GM18909 (cell line): ENCODE data around the gene IL23A.
"Not testable (repeated sequence)": the region's sequence is repeated elsewhere in the genome, so short reads cannot be mapped to it uniquely, and the experiment has no call there.

ENCODE experiments used
- ATAC-seq: cut with Tn5 transposase; IDR thresholded peaks from one replicate; pipeline ENCODE4 v1.9.1; 2021; ENCODE audit warnings: mild to moderate bottlenecking; ENCODE audit not compliant: unreplicated experiment, poor library complexity

IL23A gene, protein sequence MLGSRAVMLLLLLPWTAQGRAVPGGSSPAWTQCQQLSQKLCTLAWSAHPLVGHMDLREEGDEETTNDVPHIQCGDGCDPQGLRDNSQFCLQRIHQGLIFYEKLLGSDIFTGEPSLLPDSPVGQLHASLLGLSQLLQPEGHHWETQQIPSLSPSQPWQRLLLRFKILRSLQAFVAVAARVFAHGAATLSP

GRCh38 chr12:56338308-56339157 is at the start of gene IL23A:
TSS of gene IL23A (plus strand) at chr12:56338884. CDS start at chr12:56339045, 161 bp downstream.
- ATAC-seq: no peak

DNA sequence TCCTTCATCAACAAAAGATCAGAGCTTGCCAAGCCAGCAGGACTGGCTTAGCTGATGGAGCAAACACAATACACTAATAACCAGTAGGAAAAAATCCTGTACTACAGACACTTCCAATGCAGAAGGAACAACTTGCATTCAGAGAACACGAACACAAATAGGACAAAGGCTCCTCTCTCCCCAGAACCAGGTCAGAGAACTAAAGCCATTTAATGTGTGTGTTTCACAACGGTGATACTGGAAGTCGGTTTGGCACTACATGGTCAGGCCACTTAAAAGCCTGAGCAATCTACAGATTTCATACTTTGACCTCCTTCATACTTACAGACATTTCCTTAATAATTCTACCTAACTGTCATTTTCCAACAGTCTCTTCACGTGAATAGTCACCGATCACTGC is 44.9 kb upstream of the IL23A start:
- no peak for ATAC-seq

DNA sequence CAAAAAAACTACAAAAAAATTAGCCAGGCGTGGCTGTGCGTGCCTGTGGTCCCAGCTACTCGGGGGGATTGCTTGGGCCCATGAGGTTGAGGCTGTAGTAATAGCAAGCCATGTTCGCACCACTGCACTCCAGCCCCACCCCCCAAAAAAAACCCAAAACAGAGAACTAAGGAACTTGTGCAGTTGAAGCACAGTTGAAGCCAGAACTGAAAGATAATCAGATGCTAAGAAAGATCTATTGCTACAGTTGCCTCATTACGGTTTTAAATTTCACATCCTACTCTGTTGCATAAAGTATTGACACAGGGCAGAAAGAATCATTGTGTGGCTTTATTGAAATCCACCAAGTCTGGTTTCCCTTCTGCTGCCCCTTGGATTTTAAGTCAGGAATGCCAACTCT is 42.4 kb upstream of the IL23A start:
- no peak for ATAC-seq

DNA sequence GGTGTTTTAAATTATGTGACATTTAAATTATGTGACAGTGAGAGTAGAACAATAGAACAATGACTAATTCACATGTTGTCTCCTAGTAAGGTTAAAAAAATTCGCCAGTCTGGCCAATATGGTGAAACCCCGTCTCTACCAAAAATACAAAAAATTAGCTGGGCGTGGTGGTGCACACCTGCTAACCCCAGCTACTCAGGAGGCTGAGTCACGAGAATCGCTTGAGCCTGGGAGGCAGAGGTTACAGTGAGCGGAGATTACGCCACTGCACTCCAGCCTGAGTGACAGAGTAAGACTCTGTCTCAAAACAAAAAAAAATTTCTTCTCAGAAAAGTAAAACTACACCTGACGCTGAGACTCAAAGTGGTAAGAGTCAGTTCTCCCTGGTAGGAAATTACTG is 41.3 kb upstream of the IL23A start:
- no peak for ATAC-seq

- no peak for ATAC-seq
These were observed 39.9 kb upstream of the IL23A start for GRCh38 chr12:56298828-56299227.

DNA sequence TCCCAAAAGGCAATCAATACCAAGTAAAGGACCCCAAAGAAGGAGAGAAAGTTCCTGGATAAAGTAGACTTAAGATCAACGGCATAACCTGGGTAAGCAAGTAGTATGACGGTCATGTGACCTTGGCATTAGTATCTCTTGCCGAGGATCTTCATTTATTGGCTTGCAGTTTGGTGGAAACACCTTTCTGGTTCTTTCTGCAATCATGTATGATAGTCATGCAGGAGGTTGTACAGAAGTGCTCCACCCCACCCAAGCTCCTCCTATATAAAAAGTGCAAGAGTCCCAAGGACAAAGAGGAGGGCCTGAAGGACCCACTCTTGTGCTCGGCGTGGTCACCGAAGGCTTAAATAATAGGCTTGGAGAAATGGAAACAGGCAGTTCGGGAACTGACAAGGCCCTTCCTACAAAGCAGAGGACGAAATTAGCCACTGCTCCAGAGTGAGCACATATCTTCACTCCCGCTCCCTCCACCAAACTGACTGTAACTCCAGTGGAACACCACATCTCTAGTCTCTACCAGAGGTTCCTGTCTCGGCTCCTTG is 39.3 kb upstream of the IL23A start:
- ATAC-seq: no peak

DNA sequence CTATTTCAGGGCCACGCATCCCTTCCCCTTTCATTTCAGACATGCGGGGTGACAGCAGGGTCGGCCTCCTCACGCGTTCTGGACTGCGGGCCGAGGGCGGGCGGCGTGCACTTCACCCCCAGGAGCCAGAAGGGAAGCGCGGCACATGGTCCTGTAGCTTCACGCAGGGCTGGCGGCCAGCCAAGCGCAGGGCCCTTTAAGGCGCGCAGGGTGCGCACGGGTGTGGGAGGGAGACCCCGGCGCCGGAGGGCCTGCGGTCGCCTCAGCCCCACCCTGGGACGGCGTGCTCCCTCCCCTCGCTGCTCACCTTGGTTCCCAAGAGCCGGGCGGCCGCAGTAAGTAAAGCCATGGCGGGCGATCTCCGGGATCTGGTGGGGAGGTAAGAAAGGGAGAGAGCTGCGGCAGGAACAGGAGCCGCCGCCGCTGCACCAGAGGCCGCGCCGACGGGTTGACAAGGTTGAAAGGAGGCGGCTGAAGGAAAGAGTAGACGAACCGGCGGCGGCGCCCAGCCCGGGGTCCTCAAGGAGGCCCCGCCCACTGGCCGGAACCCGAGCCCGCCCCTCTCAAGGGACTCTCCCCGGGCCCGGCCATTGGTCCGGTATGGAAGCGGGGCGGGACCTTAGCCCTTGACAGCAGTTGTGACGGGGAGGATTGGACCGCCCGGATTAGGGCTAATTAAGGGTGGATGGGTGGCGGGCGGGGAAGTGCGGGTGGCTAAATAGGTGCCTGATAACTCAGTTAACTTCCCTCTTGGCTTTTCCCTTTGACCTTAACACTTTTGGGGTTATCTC is 38.6 kb upstream of the IL23A start, which contains the start of gene CS:
CS (minus strand) TSS at position 478 of the 791 bp plus-strand sequence; CDS start at position 349, 129 bp downstream.
- peak; percentile 89 for ATAC-seq

- ATAC-seq: no peak
These were observed 37.8 kb upstream of the IL23A start for GRCh38 chr12:56300644-56301464.

DNA sequence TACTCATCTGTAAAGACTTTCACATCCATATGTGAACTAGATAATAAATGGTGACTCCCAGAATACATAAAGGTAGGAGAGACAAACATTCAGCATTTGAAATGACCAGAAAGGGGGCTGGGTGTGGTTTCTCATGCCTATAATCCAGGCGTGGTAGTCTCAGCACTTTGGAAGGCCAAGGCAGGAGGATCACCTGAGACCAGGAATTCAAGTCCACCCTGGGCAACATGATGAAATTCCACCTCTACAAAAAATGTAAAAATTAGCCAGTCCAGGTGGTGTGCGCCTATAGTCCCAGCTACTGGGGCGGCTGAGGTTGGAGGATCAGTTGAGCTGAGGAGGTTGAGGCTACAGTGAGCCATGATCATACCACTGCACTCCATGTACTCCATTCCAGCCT is 34.4 kb upstream of the IL23A start:
- no peak for ATAC-seq

GRCh38 chr12:56304872-56305590 is 33.7 kb upstream of the IL23A start:
- ATAC-seq: no peak

- ATAC-seq: no peak
These were observed 31.3 kb upstream of the IL23A start for GRCh38 chr12:56307221-56307965.

DNA sequence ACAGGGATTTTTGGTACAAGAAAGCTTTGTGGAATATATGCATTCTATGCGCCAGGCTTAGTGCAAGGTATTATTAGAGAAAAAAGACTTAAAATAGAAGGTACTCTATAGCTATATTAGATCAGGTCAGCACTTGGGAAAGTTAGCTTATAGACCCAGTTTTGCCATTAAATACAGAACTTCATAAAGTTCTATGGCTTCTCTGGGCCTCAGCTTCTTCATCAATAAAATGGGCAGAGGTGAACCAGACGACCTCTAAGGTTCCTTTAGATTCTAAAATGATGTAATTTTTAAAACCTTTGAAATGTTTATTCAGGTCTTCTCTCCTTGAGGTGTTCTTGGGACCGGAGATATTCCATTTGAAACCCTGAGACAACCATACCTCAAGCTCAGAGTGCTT is 30.0 kb upstream of the IL23A start:
- no peak for ATAC-seq

- no peak for ATAC-seq
These were observed 27.7 kb upstream of the IL23A start for GRCh38 chr12:56311003-56311402.

DNA sequence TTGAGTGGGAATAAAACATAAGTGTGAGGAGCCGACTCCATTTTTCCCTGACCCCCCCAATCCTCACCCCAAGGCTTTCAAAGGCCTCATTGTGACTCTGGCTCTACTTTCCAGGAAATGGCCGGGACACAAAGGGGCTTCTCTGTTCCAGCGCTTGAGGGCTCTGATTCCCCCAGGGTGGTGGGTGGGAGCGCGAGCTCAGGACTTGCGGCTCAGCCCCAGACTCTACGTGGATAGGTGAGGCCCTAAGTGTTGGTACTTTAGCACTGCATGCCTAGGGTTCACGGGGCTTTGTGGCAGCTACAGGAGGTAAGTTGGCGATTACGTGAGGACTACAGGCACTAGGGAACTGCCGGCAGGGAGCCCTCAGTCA is 23.4 kb upstream of the IL23A start:
- ATAC-seq: no peak

DNA sequence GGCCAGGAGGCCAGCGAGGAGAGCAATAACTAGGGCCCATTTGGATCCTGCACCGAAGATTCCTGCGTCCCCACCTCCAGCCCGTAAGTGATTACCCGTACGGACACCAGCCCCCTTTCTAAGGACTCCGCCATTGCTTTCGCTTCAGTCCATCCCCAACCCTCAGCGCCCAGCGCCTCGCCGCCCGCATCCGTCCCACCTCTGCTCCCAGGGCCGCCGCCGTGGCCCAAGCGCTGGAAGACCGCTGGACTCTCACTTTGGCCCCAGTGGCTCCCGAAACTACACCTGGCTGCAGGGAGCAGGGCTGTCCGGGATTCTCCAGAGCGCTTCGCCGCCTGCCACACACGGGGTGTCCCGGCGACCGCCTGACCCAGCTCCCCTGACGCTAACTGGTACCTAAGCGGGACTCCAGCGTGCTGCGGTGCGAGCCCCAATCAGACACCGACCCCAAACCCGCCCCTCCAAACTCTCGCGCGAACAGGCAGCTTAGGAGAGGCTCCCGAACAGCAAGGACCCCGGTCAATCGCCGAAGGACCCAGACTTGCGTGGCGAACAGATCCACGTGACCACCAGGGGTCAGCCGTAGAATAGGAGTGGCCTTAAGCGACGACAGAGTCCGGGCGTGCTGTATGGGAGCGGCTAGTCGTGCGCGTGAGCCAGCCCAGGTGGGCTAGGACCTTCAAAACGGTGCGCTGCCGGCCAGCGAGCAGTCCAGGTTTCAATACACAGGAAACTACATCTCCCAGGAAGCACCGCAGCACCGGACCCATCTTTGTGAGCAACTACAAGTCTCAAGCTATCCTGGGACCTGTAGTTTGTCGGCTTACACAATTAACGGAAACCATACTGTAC is 22.8 kb upstream of the IL23A start, which contains the start of gene CNPY2:
CNPY2 (minus strand) TSS at position 367 of the 852 bp plus-strand sequence. CDS start 771 bp downstream, outside the sequence.
- peak; percentile 94 for ATAC-seq

DNA sequence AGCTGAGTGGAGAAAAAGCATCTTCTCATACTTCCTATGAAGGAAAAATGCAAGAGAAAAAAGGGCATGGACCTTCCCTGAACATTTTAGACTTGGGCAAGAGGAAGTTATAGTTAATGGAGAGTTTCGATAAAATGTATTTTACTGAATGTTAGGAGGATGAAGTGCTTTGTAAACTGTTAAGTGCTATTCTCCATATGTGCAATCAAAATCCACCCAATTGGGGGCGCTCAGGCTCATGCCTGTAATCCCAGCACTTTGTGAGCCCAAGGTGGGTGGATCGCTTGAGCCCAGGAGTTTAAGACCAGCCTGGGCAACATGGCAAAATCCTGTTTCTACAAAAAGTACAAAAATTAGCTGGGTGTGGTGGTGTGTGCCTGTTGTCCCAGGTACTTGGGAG is 21.0 kb upstream of the IL23A start:
- no peak for ATAC-seq

- no peak for ATAC-seq
These were observed 17.7 kb upstream of the IL23A start for GRCh38 chr12:56321027-56321426.

GRCh38 chr12:56321610-56322009 is 17.1 kb upstream of the IL23A start:
- not testable (repeated sequence) for ATAC-seq
